Activated B cell treated with CpG ODN at 0.5 μM for 24 hours (primary cell): ENCODE data around the gene RAP1GAP2. TPM values are rescaled to one million over a fixed set of nuclear protein-coding genes. Genes with fewer than 3 reads are reported as not detected.
"Not testable (repeated sequence)": the region's sequence is repeated elsewhere in the genome, so short reads cannot be mapped to it uniquely, and the experiment has no call there.

Experiments
- ATAC-seq: fragments of 200-7000 bp; cut with Tn5 transposase; one replicate; pipeline ENCODE4 v1.10.0; 2021; ENCODE audit warnings: low read depth, mild to moderate bottlenecking, moderate library complexity
- CTCF ChIA-PET: fragments of 350-600 bp; sonication (Branson Sonifier 250); formaldehyde crosslinking; loops from one replicate; lab custom pipeline; 2021; ENCODE audit warnings: antibody characterized with exemption; lab: Charles Lee
- POLR2A ChIA-PET: fragments of 350-600 bp; sonication (Branson Sonifier 250); formaldehyde crosslinking; loops from one replicate; lab custom pipeline; 2021; ENCODE audit warnings: antibody characterized with exemption; lab: Charles Lee
- DNase-seq: peaks from one replicate; pipeline ENCODE4 v3.0.0; 2022
- H3K27ac Mint-ChIP-seq: one replicate; pipeline ENCODE4 v1.8.0; 2020; ENCODE audit warnings: mixed read lengths
- H3K27me3 Mint-ChIP-seq: one replicate; pipeline ENCODE4 v1.8.0; 2021; ENCODE audit warnings: mixed read lengths
- H3K36me3 Mint-ChIP-seq: one replicate; pipeline ENCODE4 v1.8.0; 2021; ENCODE audit warnings: low read depth, mixed read lengths
- H3K4me1 Mint-ChIP-seq: one replicate; pipeline ENCODE4 v1.8.0; 2021; ENCODE audit warnings: mixed read lengths
- H3K4me3 Mint-ChIP-seq: one replicate; pipeline ENCODE4 v1.8.0; 2020; ENCODE audit warnings: mild to moderate bottlenecking, mixed read lengths
- H3K9me3 Mint-ChIP-seq: one replicate; pipeline ENCODE4 v1.8.0; 2020; ENCODE audit warnings: mixed read lengths
- CTCF ChIP-seq: fragments of 200-600 bp; IDR thresholded peaks from one replicate; pipeline ENCODE4 v1.8.0; 2022; ENCODE audit warnings: antibody characterized with exemption, mild to moderate bottlenecking
- intact Hi-C: fragments of 100-400 bp; cut with micrococcal nuclease; formaldehyde crosslinking; loops from one replicate; pipeline ENCODE4 v1.15.1; 2024
- total RNA-seq: library from RNA; stranded (reverse); gene quantifications from 2 replicates; pipeline ENCODE4 v1.2.3, GENCODE V29; 2022

RAP1GAP2 gene
- total RNA-seq, 1 donor from 2014 or later, result 2.6 TPM

- no peaks in the 10 kb centered on the region for H3K27me3 Mint-ChIP-seq
- H3K9me3 Mint-ChIP-seq, result peaks cover 2% of the 10 kb centered on the region
- POLR2A ChIA-PET, result no interaction called here
- intact Hi-C loops, result no loop called here
- H3K27ac Mint-ChIP-seq, result no peak overlapping the region
- no peak for DNase-seq
- CTCF ChIA-PET, result no interaction called here
- no peak for TF ChIP-seq CTCF
- ATAC-seq, result no peak
- H3K36me3 Mint-ChIP-seq, result no peaks in the 10 kb centered on the region
- peaks cover 4% of the 10 kb centered on the region for H3K4me1 Mint-ChIP-seq
- H3K4me3 Mint-ChIP-seq, result no peak overlapping the region
These were observed 89.5 kb downstream of the RAP1GAP2 start for GRCh38 chr17:2885733-2886132.

- CTCF ChIA-PET, result no interaction called here
- DNase-seq, result no peak
- Mint-ChIP-seq H3K27me3 (no peaks in the 10 kb centered on the region), H3K4me1 (peaks cover 4% of the 10 kb centered on the region), H3K27ac (no peak overlapping the region), H3K36me3 (peaks cover 3% of the 10 kb centered on the region), H3K9me3 (no peaks in the 10 kb centered on the region), H3K4me3 (no peak overlapping the region)
- ATAC-seq, result no peak
- TF ChIP-seq CTCF, result no peak
- POLR2A ChIA-PET, result no interaction called here
- intact Hi-C loops, result no loop called here
These were observed 92.1 kb downstream of the RAP1GAP2 start for GRCh38 chr17:2888326-2888725.

- DNase-seq (no peak), ATAC-seq (no peak)
- peaks cover 3% of the 10 kb centered on the region for H3K36me3 Mint-ChIP-seq
- ChIA-PET POLR2A (no interaction called here), CTCF (interaction anchor here (1.0 kb wide), 1 partner anchor 124 kb away, joined by 3 read pairs; no protein-coding TSS in a partner anchor)
- no peak overlapping the region for H3K27ac Mint-ChIP-seq
- H3K27me3 Mint-ChIP-seq, result no peaks in the 10 kb centered on the region
- no peak for TF ChIP-seq CTCF
- no peaks in the 10 kb centered on the region for H3K9me3 Mint-ChIP-seq
- intact Hi-C loops, result no loop called here
- H3K4me1 Mint-ChIP-seq, result peaks cover 4% of the 10 kb centered on the region
- H3K4me3 Mint-ChIP-seq, result no peak overlapping the region
These were observed 93.0 kb downstream of the RAP1GAP2 start for GRCh38 chr17:2889256-2889655.

GRCh38 chr17:2890778-2891177, 94.5 kb downstream of the RAP1GAP2 start:
- H3K36me3 Mint-ChIP-seq, DNase-seq, H3K27me3 Mint-ChIP-seq, H3K9me3 Mint-ChIP-seq, ATAC-seq, H3K4me3 Mint-ChIP-seq, H3K4me1 Mint-ChIP-seq, CTCF ChIA-PET, intact Hi-C loops, H3K27ac Mint-ChIP-seq, POLR2A ChIA-PET: not testable (repeated sequence)

GRCh38 chr17:2892305-2892971, 96.2 kb downstream of the RAP1GAP2 start:
- no peak overlapping the region for H3K4me3 Mint-ChIP-seq

More at GRCh38 chr17:2892305-2892971, 96.2 kb downstream of the RAP1GAP2 start:
- ChIA-PET CTCF (no interaction called here), POLR2A (no interaction called here)
- intact Hi-C loops, result no loop called here
- H3K9me3 Mint-ChIP-seq, result no peaks in the 10 kb centered on the region
- no peak overlapping the region for H3K27ac Mint-ChIP-seq
- peaks cover 4% of the 10 kb centered on the region for H3K4me1 Mint-ChIP-seq
- no peaks in the 10 kb centered on the region for H3K27me3 Mint-ChIP-seq
- no peak for ATAC-seq
- TF ChIP-seq CTCF, result no peak
- H3K36me3 Mint-ChIP-seq, result peaks cover 8% of the 10 kb centered on the region
- no peak for DNase-seq
